HG03520 (cell line): Measurements from ENCODE around the gene SMC2.

Experiments used
- ATAC-seq: cut with Tn5 transposase; IDR thresholded peaks from one replicate; pipeline ENCODE4 v1.9.1; 2021; ENCODE audit warnings: mild to moderate bottlenecking, moderate library complexity; ENCODE audit not compliant: unreplicated experiment

Gene SMC2

DNA sequence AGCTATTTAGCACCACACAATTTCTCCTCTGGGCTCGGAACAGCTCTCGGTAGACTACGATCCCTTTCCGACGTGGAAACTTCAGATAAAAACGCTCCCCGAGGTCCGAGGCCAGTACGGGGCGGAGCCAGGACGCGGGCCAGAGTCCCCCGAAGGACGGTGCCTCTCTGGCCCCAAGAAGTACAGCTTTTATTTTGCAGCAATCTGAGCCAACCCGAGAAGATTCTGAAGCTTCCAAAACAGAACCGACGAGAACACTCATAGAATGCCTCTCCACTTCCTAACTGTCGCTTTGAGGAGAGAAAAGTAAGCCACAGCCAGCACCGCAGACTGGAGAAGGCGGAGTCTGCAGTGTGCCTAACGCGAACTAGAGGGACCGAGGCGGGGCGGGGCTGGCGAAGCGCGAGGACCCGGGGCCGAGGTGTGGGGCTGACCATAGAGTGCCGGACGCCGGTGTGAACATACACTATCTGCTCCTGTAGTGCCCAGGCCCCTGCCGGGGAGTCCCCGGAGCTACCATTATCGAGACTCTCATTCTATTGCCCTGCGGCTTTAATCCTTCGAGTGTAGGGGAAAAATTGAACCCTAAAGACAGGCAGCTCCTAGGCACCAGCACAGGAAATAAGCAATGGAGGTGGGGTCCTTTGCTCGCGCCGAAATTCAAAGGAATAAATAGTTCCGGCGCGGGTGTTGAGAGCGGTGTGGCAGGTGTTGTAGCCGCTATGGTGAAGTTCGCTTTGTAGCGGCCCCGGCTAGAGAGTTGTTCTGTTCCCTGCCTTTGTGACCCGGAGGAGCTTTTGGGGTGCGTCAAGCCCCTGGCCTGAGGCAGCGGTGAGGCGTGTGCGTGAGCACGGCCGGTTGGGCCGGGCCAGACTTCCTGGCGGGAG lies at the start of gene SMC2:
Gene SMC2, plus strand, starts transcription at position 663 of the 887 bp plus-strand sequence. CDS start 1,076 bp downstream, outside the sequence.
- ATAC-seq = peak; percentile 83

DNA sequence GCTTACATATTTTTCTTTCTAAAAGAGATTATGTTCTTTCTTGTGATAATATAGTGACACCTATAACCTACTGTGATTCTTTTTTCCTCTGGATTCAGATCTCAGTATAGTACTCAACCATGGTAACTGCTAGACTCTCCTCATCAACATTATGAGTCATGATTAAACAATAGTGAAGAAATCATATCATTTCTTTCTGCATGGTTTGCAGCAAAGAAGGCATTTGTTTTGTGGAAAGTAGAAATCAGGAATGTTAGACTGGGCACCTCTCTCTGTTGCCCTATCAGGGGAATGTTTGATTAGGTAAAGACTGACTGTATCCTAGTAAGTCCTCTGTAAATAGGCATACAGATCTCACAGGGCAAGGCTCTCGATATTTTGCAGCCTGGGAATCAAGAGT lies 25.6 kb upstream of the SMC2 start:
- no peak for ATAC-seq

DNA sequence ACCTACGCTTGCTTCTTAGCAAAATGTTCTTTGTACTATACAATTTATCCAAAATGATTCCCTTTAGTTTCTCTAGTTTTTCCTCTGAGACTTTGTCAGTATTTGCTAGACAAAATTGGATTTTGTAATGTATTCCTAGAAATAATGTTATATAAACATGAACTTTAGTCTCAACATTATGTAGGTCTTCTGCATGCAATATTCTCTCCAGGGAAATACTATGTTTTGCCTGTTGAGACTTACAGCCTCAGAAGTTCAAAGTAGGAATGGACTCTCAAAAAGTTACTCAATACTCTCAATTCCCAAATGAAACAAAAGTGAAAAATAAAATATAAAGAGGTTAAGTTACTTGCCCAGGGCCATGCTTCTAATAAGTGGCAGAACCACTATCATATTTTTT lies 24.8 kb upstream of the SMC2 start:
- ATAC-seq = no peak

DNA sequence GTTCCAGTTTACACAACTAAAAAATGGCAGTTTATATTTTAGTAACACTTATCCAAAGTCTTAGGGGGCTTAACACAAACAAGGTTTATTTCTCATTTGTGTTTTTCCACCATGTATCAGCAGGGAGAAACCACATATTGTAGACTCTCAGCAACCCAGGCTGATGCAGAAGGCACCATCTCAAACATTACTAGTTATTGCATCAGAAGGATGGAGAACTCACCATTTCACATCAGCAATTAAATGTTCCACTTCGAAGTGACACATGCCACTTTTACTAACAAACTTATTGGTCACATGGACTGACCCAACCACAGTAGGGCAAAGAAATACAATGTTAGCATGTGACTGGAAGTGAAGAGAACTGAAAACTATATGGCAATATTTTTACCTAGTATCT lies 22.5 kb upstream of the SMC2 start:
- no peak for ATAC-seq

DNA sequence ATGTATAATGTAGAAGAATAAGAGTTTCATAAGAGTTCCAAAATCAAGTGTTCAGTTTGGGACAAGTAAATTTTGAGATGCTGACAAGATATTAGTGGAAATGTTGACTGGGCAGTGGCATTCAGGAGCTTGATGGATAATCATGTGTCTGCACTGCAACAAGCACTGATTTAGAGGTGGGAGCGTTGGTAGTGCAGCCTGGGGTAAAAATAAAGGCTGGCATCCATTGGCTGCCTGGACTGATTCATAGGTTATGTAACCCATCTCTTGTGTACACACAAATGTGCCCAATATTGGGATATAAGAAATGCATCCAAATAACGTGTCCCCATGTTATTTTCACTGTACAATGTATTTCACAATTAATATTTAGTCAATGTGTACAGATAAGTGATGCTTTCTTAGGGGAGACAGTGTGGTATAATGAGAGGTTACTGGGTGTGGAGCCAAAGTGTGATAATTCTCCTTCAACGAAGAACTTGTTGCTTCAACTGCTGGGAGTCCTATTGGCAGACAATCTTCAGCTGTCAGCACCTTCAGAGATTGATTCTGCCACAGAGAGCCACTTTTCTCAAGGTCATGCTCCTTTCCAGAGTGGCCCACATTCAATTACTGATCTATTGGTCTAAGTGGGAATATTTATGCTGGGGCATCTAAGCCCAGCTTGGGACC lies 20.9 kb upstream of the SMC2 start:
- no peak for ATAC-seq

DNA sequence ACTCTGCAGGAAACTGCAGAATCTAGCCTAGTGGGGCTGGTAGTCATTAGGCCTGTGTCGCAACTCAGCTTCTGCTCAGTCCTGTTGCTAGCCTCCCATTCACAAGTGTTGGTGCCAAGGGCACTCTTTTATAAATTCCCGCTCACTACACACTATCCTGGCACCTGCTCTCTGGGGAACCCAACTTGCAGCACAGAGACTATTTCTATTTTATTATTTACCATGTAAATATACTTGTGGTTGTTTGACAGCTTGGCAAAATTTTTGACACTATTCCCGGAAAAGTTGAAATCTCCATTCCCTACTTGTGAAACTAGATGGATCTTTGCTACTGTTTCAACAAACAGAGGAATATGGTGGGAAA lies 20.4 kb upstream of the SMC2 start:
- no peak for ATAC-seq

DNA sequence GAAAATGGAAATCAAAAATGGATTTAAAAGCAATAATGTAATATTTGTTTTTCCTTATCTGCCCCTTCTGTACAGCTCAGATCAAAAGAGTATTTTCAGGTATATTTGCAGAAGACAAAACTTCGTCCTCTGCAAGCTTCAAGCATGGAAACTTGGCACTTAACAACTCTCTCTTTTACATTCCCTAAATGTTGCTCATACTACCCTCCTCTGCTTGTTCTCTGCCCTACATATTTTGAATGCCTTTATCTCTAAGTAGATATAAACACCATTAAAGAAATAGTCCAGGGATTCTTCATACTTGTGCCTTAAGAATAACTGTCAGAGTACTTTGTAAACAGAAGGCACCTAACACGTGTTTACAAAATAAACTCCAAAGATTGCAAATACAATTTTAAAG lies 19.2 kb upstream of the SMC2 start:
- no peak for ATAC-seq

DNA sequence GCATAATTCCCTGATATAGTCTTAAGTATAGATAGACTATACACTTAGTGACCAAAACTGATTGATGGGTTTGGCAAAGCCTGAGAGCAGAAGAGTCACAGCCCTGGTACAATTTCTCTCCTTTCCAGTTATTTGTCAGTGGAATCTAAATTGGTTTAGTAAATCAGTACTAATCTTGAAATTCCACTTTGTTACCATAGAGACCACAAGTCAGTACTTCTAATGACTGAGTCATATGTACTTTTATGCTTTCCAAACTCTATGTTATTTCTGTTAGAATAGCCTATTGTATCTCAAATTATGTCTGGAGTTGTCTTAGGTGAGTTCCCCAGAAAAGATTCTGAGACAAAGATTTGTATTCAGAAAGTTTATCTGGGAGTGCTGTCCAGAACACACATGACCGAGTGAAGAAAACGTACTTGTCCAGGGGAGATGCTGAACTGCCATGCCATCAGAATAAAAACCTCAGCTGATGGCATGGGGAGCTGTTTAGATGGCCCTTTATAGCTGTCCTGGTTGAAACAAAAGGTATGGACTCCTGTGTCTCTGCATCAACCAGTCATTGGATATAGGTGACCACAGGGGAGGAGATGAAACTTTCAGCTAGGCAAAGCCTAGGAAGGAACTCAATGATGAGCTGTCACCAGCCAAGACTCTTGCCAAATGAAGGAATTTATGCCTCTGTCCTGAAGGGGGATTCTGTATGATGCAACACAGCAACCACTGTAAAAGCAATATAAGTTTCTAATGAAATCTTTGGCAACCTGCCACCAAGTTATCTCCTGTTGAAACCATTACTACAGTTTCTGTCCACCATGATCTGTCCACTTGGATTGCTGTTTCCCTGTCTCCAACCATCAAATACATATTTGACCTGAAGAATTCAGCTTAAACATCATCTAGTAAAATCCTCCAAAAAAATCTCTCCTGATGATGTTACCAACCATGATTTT lies 18.0 kb upstream of the SMC2 start:
- no peak for ATAC-seq

DNA sequence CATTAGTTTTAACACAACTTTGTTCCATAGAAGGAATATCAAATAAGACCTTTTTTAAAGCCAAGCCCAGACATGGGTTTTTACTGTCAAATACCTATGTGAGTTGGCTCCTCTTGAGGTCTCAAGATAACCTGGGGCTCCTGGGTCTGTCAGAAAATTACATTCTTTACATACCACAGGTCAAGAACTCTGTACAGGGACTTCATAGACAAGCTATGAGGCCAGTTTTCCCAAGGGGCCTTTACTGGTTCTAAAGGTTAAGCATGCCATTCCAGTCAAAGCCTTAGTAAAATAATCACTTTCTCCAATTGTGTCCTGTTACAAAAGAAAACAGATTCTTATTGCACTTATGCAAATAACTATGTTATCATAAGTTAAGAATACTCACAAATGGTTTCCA lies 15.5 kb upstream of the SMC2 start:
- no peak for ATAC-seq

DNA sequence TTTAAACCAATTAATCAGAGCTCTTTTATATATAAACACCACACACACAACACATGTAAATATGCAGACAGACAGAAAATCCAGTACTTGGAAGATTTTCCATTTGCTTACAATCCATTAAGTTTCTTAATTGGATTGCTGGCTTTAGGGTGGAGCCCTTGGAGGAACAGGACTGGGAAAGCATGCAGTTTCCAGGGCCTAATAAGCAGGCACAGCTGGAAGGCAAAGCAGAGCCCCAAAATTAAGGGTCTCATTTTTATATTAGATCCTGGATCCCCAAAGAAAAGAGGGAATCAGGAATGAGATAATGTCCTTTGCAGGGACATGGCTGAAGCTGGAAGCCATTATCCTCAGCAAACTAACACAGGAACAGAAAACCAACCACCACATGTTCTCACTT lies 13.1 kb upstream of the SMC2 start:
- no peak for ATAC-seq

DNA sequence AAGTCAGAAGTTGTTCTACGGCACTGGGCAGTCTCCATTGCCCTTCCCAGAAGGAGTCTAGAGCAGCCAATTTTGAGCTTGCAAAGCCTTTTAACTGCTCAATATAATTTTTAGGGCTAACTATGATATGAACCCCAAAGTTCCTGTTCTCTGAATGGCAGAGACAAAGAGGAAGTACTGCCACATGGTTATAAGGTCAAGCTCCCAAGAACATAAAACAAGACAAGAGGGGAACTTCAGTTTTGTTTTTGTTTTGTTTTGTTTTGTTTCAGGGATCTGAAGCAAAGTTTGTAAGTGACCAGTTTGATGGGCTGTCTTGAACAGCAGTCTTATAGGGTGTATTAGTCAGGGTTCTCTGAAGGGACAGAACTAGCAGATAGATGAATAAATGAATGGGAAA lies 11.9 kb upstream of the SMC2 start:
- ATAC-seq = no peak

DNA sequence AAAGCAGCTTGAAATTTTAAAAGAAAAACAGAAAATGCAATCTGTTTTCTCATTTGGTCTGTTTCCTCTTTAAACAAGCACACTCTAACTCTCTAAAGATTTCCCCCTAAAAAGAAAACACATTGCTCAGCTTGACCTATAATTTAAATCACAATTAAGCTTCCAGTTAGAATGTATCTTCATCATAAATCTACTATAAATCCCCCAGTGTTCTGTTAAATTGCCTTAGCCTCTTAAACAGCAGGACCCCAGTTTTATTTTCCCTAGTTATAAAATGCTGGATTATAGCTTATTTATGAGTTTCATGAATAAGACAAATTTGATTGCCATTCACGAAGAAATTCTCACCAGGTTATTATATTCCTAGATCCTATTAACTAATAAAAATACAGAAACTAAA lies 8.6 kb upstream of the SMC2 start:
- no peak for ATAC-seq

DNA sequence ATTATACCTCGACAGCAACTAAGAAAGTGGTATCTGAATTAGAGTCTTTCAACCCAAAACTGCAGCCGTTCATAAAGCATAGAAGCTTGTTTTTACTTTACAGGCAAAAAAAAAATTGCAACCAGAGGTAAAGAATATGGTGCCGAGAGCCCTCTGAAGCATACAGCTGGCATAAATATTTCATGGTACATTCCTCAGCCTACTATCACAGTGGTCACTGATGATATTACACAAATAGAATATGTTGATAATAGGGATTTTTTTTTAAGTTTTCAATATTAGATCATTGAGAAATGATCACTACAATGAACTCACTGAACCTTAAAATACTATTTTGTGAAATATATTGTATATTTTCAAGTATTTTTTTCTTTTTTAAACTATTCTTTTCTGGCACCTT lies 6.2 kb upstream of the SMC2 start:
- no peak for ATAC-seq

DNA sequence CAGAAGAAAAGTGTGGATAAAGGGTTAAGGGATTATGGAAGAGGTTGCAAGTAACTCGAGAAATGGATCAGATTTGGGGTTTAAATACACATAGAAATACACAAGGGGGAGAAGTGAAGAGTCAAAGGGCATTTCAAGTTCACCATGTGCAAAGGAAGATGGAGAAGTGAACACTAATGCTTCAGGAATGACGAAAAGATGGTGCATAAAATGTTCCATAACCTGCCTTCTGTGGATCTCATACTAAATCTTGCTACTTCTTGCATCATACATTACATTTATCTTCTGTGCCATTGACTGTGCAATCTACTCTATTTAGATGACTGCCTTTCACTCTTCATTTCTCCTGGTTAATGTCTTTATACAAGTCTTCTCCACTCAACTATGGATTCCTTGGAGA lies 5.7 kb upstream of the SMC2 start:
- no peak for ATAC-seq

DNA sequence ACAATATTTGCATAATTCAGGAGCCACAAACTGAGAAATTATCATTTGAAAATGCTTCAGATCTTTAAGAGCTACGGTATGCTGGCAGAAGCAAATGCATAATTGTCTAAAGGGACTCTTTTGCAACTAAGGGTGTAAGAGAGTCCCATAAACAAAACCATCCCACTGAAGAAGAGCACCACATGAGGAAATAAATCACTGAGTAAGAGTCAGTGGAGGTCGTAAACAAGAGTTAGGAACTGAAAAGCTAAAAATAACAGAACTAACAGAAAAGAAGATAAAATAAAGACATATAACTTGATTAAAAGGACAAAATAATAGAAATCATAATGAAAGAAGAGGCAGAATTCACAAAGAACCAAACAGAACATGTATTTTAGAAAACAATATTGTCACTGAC lies 3.5 kb upstream of the SMC2 start:
- no peak for ATAC-seq

DNA sequence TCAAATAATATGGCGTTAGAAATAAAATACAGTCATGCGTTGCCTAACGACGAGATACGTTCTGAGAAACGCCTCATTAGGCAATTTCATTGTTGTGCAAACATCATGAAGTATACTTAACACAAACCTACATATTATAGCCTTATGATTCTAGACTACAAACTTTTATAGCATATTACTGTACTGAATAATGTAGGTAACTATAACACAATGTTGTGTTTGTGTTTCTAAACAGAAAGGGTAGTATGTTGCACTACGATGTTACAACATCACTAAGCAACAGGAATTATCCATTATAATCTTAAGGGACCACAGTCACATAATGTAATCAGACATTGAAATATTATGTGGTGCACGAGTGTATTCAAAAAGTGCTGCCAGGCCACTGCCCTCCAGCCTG lies 3.0 kb upstream of the SMC2 start:
- ATAC-seq = no peak

DNA sequence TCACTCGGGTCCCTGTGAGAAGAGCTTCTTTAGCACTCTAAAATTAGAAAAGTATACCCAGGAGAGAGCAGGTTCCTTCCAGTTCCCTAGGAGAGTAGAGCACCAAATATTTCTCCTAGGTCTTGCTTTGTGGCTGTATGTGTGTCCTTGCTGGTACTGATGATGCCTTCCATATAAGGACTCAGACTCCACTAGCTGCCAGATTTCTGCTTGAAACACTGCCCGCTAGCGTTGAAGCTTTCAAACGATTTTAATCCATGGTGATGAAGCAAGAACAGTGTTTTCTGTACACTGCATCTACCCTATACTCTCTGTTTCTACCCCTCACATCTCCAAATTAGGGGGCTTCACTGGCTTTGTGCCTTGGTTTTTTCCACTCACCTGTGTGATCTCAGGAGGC lies 2.4 kb upstream of the SMC2 start:
- peak; percentile 24 for ATAC-seq

DNA sequence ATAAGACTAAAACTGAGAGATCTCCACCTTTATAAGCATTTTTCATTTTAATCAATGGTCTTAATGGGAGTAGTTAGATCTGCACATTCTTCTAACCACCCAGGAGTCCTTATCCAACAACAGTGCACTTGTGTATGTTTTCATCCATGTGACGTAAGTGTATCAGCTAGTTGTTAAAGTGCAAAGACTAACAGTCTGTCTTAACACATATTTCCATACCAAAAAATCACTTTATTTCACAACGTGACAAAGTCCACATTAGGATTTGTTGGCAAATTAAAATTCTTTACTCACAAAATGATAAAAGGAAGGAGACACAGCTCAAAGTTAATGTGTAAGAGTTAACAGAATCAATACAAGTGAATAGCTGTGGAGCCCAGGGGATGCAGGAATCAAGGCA lies 1.9 kb upstream of the SMC2 start:
- no peak for ATAC-seq

DNA sequence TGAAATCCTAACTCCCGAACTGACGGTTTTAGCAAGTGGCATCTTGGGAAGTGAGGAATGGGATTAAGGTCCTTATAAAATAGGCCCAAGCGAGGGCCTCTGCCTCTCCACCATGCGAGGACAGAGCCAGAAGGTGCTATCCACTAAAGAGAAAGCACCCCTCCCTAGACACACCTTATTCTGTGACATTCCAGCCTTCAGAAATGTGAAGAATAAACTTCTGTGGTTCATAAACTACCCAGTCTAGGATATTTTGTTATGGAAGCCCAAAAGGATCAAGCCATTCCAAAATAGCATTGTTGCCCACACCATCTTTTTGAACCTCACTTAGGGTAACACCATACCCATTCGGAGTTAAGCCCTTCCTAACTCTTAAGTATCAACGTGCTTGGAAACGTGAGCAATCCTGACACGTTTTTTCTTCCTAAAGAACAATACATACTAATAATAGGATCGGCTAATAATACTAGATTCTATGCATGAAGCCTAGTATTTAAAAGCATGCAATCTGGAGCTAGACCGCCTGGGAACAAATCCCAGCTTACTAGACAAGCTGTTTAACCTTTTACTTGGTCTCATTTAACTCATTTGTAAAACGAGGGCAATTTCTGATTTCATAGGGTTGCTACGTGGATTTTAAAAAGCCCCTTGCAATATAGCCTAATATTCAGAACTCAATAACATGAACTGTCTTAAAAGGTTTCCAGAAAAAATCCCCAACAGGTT lies 1.1 kb upstream of the SMC2 start:
- no peak for ATAC-seq

DNA sequence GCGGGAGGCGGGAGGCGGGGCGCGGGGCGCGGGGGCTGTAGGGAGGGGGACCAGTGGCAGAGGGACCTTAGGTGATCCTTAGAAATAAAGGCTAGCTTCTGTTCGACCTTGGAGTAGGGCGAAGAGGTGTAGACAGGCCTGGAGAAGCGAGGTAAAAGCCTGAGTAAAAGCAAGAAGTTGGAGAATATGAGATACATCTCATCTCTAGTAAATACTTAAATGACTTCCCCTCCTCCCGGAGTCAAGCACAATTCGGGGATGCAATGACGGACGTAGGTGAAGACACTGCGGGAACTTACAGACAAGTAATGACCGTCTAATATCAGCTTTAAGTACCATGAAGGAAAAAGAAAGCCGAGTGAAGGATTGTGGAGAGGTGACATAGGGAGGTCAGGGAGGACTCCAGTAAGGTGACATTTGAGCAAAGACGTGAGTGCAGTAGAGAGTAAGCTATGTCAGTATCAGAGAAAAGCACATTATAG lies 466 bp downstream of the SMC2 start:
- ATAC-seq = no peak

DNA sequence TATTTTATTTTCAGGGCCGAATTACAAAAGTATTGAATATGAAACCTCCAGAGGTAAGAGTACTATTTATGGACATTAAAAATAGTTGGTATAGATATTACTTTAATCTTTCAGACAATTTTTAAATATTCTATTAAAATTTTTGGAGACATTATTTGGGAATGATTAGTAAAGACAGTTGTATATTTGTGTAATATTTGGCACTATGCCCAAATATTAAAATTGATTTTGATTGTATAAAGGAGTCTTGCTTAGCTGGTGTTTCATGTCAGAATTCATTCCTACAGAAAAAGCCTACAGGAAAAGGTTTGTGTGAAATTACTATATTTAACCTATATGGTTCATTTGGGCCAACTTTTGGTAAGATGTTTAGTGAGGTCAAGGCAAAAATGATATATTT lies 5.5 kb downstream of the SMC2 start:
- no peak for ATAC-seq
